Esophagus squamous epithelium (tissue), 5 donors: ENCODE results near the gene CDC42. TPM values are rescaled to one million over a fixed set of nuclear protein-coding genes. Genes with fewer than 3 reads are reported as not detected.
"Not testable (repeated sequence)": the region's sequence is repeated elsewhere in the genome, so short reads cannot be mapped to it uniquely, and the experiment has no call there.

ENCODE experiments used
- DNase-seq: peaks from one replicate; lab custom pipeline; 2025; lab: John Stamatoyannopoulos, UW
- H3K27ac ChIP-seq, 4 donors: fragments of 200-600 bp; sonication (generic); one replicate each; pipeline ENCODE4 v1.5.1; 2016 to 2019; ENCODE audit warnings: mild to moderate bottlenecking in 1 of 4
- H3K27me3 ChIP-seq, 4 donors: fragments of 200-600 bp; sonication (generic); 1 replicate in 3 of 4; 2 replicates in 1 of 4; pipeline versions ENCODE4 v1.5.1 to v1.6.0; 2017 to 2021; ENCODE audit warnings: antibody characterized with exemption in 1 of 4
- H3K36me3 ChIP-seq, 3 donors: fragments of 200-600 bp; sonication (generic); one replicate each; pipeline ENCODE4 v1.5.1; 2016 to 2019
- H3K4me1 ChIP-seq, 3 donors: fragments of 200-600 bp; sonication (generic); one replicate each; pipeline ENCODE4 v1.5.1; 2017 to 2019
- H3K4me3 ChIP-seq, 4 donors: fragments of 200-600 bp; sonication (generic); 1 replicate in 3 of 4; 2 replicates in 1 of 4; pipeline ENCODE4 v1.5.1; 2016 to 2019; ENCODE audit warnings: mild to moderate bottlenecking in 2 of 4, moderate library complexity in 1 of 4
- H3K9me3 ChIP-seq, 3 donors: fragments of 200-600 bp; sonication (generic); one replicate each; pipeline ENCODE4 v1.5.1; 2016 to 2019
- CTCF ChIP-seq, 6 experiments: fragments of 450-650 bp in 4 of 6; fragments of 200-600 bp in 2 of 6; sonication (generic) in 2 of 6; IDR thresholded peaks; one replicate each; pipeline ENCODE4 v1.5.1; 2016 to 2019; ENCODE audit warnings: antibody characterized with exemption in 6 of 6, mild to moderate bottlenecking in 4 of 6, moderate library complexity in 4 of 6
- POLR2A ChIP-seq, 4 donors: fragments of 450-650 bp; IDR thresholded peaks; one replicate each; pipeline ENCODE4 v1.6.1; 2017; ENCODE audit warnings: antibody characterized with exemption in 4 of 4, mild to moderate bottlenecking in 4 of 4, moderate library complexity in 3 of 4
- WGBS, 2 donors: methylation state at CpG; one replicate each; pipeline ENCODE4 v1.1.5; 2018; 5-methylcytosine and 5-hydroxymethylcytosine counted together
- intact Hi-C: fragments of 100-400 bp; cut with DNase I; formaldehyde crosslinking; loops from one replicate; pipeline ENCODE4 v1.15.0; 2022
- total RNA-seq, 4 donors: library from RNA; depleted of rRNA; stranded (reverse); fragments of >200 nt; gene quantifications; one replicate each; pipeline ENCODE4 v1.1.0, GENCODE V29; 2016
- donor health status: DM: yes; HTN: yes; CAD: no.

CDC42 gene
- 100 to 1,000 TPM; 157 to 259 (median 192) TPM for total RNA-seq

GRCh38 chr1:22052115-22053016 is at the start of gene CDC42:
TSS of gene CDC42 (plus strand) at chr1:22052709. CDS start at chr1:22078479, 25,770 bp downstream.
- DNase-seq, result peak; percentile 92
- Histone ChIP-seq H3K36me3 (peaks cover 0 to 3% (median 0%) of the 10 kb centered on the region in 3 donors), H3K4me1 (peaks cover 27 to 59% (median 36%) of the 10 kb centered on the region in 3 donors), H3K27ac (peak within 1 kb of the TSS; percentile 99 to 100 (median 100)), H3K4me3 (peak within 1 kb of the TSS; percentile 89 to 100 (median 96)), H3K9me3 (no peaks in the 10 kb centered on the region), H3K27me3 (no peaks in the 10 kb centered on the region)
- WGBS, 2 donors, result 25 to 58% methylated on average over 14 to 45 of the region's 81 CpGs
- TF ChIP-seq CTCF (IDR thresholded peaks at IDR 0.05) (peak in 1 of 6 experiments; percentile 14), POLR2A (IDR thresholded peaks at IDR 0.05) (peak in 3 of 4 donors; percentile 97 to 100 (median 98))
- intact Hi-C loops, result no loop called here

- DNase-seq, H3K36me3 ChIP-seq, H3K4me1 ChIP-seq, intact Hi-C loops, H3K27me3 ChIP-seq, H3K27ac ChIP-seq, H3K4me3 ChIP-seq, H3K9me3 ChIP-seq: not testable (repeated sequence)
- WGBS, 2 donors, result 76 to 85% methylated on average over 4 to 8 of the region's 8 CpGs
Observed at GRCh38 chr1:22002875-22003274, 49.6 kb upstream of the CDC42 start.

- intact Hi-C loops, result not testable (repeated sequence)
Observed at GRCh38 chr1:22003959-22004358, 48.5 kb upstream of the CDC42 start.

GRCh38 chr1:22005261-22006149 is 47.0 kb upstream of the CDC42 start:
- H3K27me3 ChIP-seq, DNase-seq, H3K27ac ChIP-seq, H3K4me1 ChIP-seq, H3K4me3 ChIP-seq, H3K36me3 ChIP-seq, H3K9me3 ChIP-seq, intact Hi-C loops: not testable (repeated sequence)
- WGBS, 2 donors, result 56 to 58% methylated on average over 7 to 10 of the region's 18 CpGs
- peak in 3 of 6 experiments; percentile 5 to 34 (median 27) for TF ChIP-seq CTCF (IDR thresholded peaks at IDR 0.05)

More at GRCh38 chr1:22003959-22004358, 48.5 kb upstream of the CDC42 start:
- not testable (repeated sequence) for H3K27me3 ChIP-seq, H3K4me3 ChIP-seq, H3K4me1 ChIP-seq, H3K9me3 ChIP-seq, H3K27ac ChIP-seq, DNase-seq, H3K36me3 ChIP-seq
- WGBS, 2 donors, result 100% methylated on average over 1 of the region's 3 CpGs; no CpG with 5 or more reads in 1 of the 2 donors

DNA sequence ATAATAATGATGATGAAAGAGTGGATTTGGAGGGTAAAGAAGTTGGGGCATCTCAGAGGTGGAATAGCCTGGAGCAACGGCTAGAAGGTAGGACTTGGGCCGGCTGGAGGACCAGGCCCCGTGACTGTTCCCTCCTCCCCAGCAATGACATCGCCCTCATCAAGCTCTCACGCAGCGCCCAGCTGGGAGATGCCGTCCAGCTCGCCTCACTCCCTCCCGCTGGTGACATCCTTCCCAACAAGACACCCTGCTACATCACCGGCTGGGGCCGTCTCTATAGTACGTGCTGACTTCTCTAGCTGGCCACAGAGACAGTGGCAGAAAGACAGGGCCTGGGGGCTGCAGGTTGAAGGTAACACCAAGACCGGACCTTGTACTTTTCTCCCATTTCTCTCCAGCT is 45.8 kb upstream of the CDC42 start:
- DNase-seq, intact Hi-C loops: not testable (repeated sequence)

GRCh38 chr1:22007262-22007661 is 45.2 kb upstream of the CDC42 start:
- intact Hi-C loops, H3K4me3 ChIP-seq, H3K27me3 ChIP-seq, H3K27ac ChIP-seq, H3K9me3 ChIP-seq, H3K36me3 ChIP-seq, DNase-seq, H3K4me1 ChIP-seq: not testable (repeated sequence)
- WGBS, 2 donors, result 42% methylated on average over 2 of the region's 10 CpGs; no CpG with 5 or more reads in 1 of the 2 donors

More for the DNA sequence above, 45.8 kb upstream of the CDC42 start:
- not testable (repeated sequence) for H3K4me3 ChIP-seq, H3K36me3 ChIP-seq, H3K27me3 ChIP-seq, H3K9me3 ChIP-seq, H3K4me1 ChIP-seq, H3K27ac ChIP-seq
- WGBS, 2 donors, result 76 to 94% methylated on average over 7 to 8 of the region's 13 CpGs

- WGBS, 2 donors, result 69 to 87% methylated on average over 4 to 5 of the region's 11 CpGs
- intact Hi-C loops, result not testable (repeated sequence)
Observed at GRCh38 chr1:22009566-22009965, 42.9 kb upstream of the CDC42 start.

GRCh38 chr1:22012752-22013151 is 39.8 kb upstream of the CDC42 start:
- DNase-seq, H3K9me3 ChIP-seq, intact Hi-C loops, H3K27me3 ChIP-seq, H3K4me3 ChIP-seq, H3K4me1 ChIP-seq, H3K36me3 ChIP-seq, H3K27ac ChIP-seq: not testable (repeated sequence)
- 74 to 82% methylated on average over 2 to 3 of the region's 4 CpGs for WGBS, 2 donors

More at GRCh38 chr1:22009566-22009965, 42.9 kb upstream of the CDC42 start:
- not testable (repeated sequence) for H3K36me3 ChIP-seq, DNase-seq, H3K4me1 ChIP-seq, H3K27me3 ChIP-seq, H3K4me3 ChIP-seq, H3K27ac ChIP-seq, H3K9me3 ChIP-seq

GRCh38 chr1:22014575-22015206 is 37.8 kb upstream of the CDC42 start:
- H3K4me1 ChIP-seq, H3K9me3 ChIP-seq, DNase-seq, H3K27ac ChIP-seq, H3K4me3 ChIP-seq, H3K36me3 ChIP-seq, H3K27me3 ChIP-seq, intact Hi-C loops: not testable (repeated sequence)
- WGBS, 2 donors, result 92 to 93% methylated on average over 12 to 13 of the region's 13 CpGs
